Fibroblast of lung (primary cell): ENCODE results near the gene USP20. TPM values are rescaled to one million over a fixed set of nuclear protein-coding genes. Genes with fewer than 3 reads are reported as not detected.
A peak's percentile ranks its signal among the peaks of the same experiment; 100 is the strongest.

Source experiments
- DNase-seq, 2 donors: peaks; one replicate each; pipeline versions ENCODE4 v3.0.0 to v3.0.0-alpha.2; 2010; ENCODE audit warnings: low read depth in 2 of 2
- H2AFZ ChIP-seq: 2 replicates; pipeline ENCODE4 v1.5.1; 2012; ENCODE audit warnings: low read length, control low read depth, inconsistent platforms
- H3K27ac ChIP-seq: 2 replicates; pipeline ENCODE4 v1.5.1; 2011; ENCODE audit warnings: low read length, control low read depth; ENCODE audit not compliant: insufficient read depth
- H3K27me3 ChIP-seq: 2 replicates; pipeline ENCODE4 v1.5.1; 2011; ENCODE audit warnings: mild to moderate bottlenecking, low read length; ENCODE audit not compliant: control insufficient read depth, insufficient read depth
- H3K36me3 ChIP-seq: 2 replicates; pipeline ENCODE4 v1.5.1; 2011; ENCODE audit warnings: low read length; ENCODE audit not compliant: control insufficient read depth, insufficient read depth
- H3K4me1 ChIP-seq: 2 replicates; pipeline ENCODE4 v1.5.1; 2011; ENCODE audit warnings: low read length; ENCODE audit not compliant: control insufficient read depth, insufficient read depth; ENCODE audit errors: extremely low read depth
- H3K4me2 ChIP-seq: 2 replicates; pipeline ENCODE4 v1.5.1; 2011; ENCODE audit warnings: low read length, control low read depth; ENCODE audit not compliant: insufficient read depth; ENCODE audit errors: extremely low read depth
- H3K4me3 ChIP-seq, 4 experiments: fragments of 200-600 bp in 1 of 4; sonication (generic) in 1 of 4; replicated peaks in 1 of 4; 2 replicates each; pipeline ENCODE4 v1.5.1; 2011 to 2016; ENCODE audit warnings: low read length in 4 of 4, low read depth in 3 of 4, mild to moderate bottlenecking in 3 of 4, control low read depth in 2 of 4, inconsistent platforms in 1 of 4, mixed read lengths in 1 of 4; ENCODE audit not compliant: insufficient read depth in 1 of 4; ENCODE audit errors: control extremely low read depth in 1 of 4
- H3K79me2 ChIP-seq: 2 replicates; pipeline ENCODE4 v1.5.1; 2012; ENCODE audit warnings: mild to moderate bottlenecking, low read length, inconsistent platforms; ENCODE audit not compliant: control insufficient read depth, insufficient read depth
- H3K9ac ChIP-seq: 2 replicates; pipeline ENCODE4 v1.5.1; 2011; ENCODE audit warnings: mild to moderate bottlenecking, low read length, control low read depth; ENCODE audit not compliant: insufficient read depth
- H3K9me3 ChIP-seq: 2 replicates; pipeline ENCODE4 v1.5.1; 2012; ENCODE audit warnings: low read depth, low read length; ENCODE audit not compliant: control insufficient read depth, insufficient read depth
- H4K20me1 ChIP-seq: 2 replicates; pipeline ENCODE4 v1.5.1; 2011; ENCODE audit warnings: low read length; ENCODE audit not compliant: control insufficient read depth, insufficient read depth; ENCODE audit errors: extremely low read depth
- EZH2 ChIP-seq: IDR thresholded peaks from 2 replicates; pipeline ENCODE4 v1.5.1; 2012; ENCODE audit warnings: low read length, control low read depth, mild to moderate bottlenecking; ENCODE audit errors: missing control alignments
- polyA plus RNA-seq, 2 donors: library from polyadenylated mRNA; depleted of rRNA in 1 of 2; stranded (reverse) in 1 of 2; unstranded in 1 of 2; fragments of >200 nt; gene quantifications; 2 replicates each; pipeline ENCODE4 v1.2.1, GENCODE V29; 2011 to 2012; ENCODE audit warnings: missing spikeins in 1 of 2
- total RNA-seq: library from RNA; depleted of rRNA; stranded (reverse); fragments of >200 nt; gene quantifications from 2 replicates; pipeline ENCODE4 v1.2.1, GENCODE V29; 2014
- TF ChIP-seq, protein P1 (sequence below), 2 donors: IDR thresholded peaks in 1 of 2; conservative IDR thresholded peaks in 1 of 2; 1 replicate in 1 of 2; 2 replicates in 1 of 2; pipeline ENCODE4 v1.5.1; 2011 to 2012; ENCODE audit warnings: low read length in 2 of 2, control low read depth in 1 of 2, inconsistent platforms in 1 of 2, low read depth in 1 of 2, mild to moderate bottlenecking in 1 of 2

USP20 gene
- total and polyA plus RNA-seq, 2 donors (not counting 1 experiment from before 2014, with no cell fraction given), result 6.7 to 12.9 TPM

- peak overlapping the region; percentile 44 for H2AFZ ChIP-seq
Observed at GRCh38 chr9:129884220-129885017, 49.2 kb downstream of the USP20 start.

GRCh38 chr9:129885018-129885669 is 49.9 kb downstream of the USP20 start:
- Histone ChIP-seq H3K9ac (no peak overlapping the region), H3K9me3 (no peaks in the 10 kb centered on the region), H3K4me2 (peak overlapping the region; percentile 68), H3K27ac (no peak overlapping the region), H3K79me2 (no peaks in the 10 kb centered on the region), H3K4me1 (peaks cover 15% of the 10 kb centered on the region), H3K4me3 (peak overlapping the region in 1 of 4 experiments; percentile 20), H2AFZ (peak overlapping the region; percentile 58), H3K36me3 (peaks cover 10% of the 10 kb centered on the region), H3K27me3 (no peaks in the 10 kb centered on the region), H4K20me1 (no peaks in the 10 kb centered on the region)
- no peak for DNase-seq
- TF ChIP-seq, protein P1, sequence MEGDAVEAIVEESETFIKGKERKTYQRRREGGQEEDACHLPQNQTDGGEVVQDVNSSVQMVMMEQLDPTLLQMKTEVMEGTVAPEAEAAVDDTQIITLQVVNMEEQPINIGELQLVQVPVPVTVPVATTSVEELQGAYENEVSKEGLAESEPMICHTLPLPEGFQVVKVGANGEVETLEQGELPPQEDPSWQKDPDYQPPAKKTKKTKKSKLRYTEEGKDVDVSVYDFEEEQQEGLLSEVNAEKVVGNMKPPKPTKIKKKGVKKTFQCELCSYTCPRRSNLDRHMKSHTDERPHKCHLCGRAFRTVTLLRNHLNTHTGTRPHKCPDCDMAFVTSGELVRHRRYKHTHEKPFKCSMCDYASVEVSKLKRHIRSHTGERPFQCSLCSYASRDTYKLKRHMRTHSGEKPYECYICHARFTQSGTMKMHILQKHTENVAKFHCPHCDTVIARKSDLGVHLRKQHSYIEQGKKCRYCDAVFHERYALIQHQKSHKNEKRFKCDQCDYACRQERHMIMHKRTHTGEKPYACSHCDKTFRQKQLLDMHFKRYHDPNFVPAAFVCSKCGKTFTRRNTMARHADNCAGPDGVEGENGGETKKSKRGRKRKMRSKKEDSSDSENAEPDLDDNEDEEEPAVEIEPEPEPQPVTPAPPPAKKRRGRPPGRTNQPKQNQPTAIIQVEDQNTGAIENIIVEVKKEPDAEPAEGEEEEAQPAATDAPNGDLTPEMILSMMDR (conservative IDR thresholded peaks at IDR 0.05 in 1 of 2, IDR thresholded peaks at IDR 0.05 in 1 of 2; ENCODE audit: low read depth in 1 of 2, low read length in 2 of 2), result no peak
- no peak for TF ChIP-seq EZH2

More at GRCh38 chr9:129884220-129885017, 49.2 kb downstream of the USP20 start:
- no peaks in the 10 kb centered on the region for H3K79me2 ChIP-seq
- TF ChIP-seq, protein P1 (conservative IDR thresholded peaks at IDR 0.05 in 1 of 2, IDR thresholded peaks at IDR 0.05 in 1 of 2; ENCODE audit: low read depth in 1 of 2, low read length in 2 of 2), result no peak
- TF ChIP-seq EZH2, result no peak
- no peak overlapping the region for H3K27ac ChIP-seq
- H3K27me3 ChIP-seq, result no peaks in the 10 kb centered on the region
- H3K36me3 ChIP-seq, result peaks cover 10% of the 10 kb centered on the region
- H3K4me2 ChIP-seq, result peak overlapping the region; percentile 65
- peak overlapping the region; percentile 16 for H3K9ac ChIP-seq
- DNase-seq, result peak; percentile 71 to 77
- no peaks in the 10 kb centered on the region for H4K20me1 ChIP-seq
- peaks cover 15% of the 10 kb centered on the region for H3K4me1 ChIP-seq
- no peaks in the 10 kb centered on the region for H3K9me3 ChIP-seq
- peak overlapping the region in 2 of 4 experiments; percentile 7 to 33 for H3K4me3 ChIP-seq

GRCh38 chr9:129885670-129886106 is 50.4 kb downstream of the USP20 start:
- peak overlapping the region; percentile 68 for H3K4me2 ChIP-seq
- H3K79me2 ChIP-seq, result no peaks in the 10 kb centered on the region
- no peak for TF ChIP-seq EZH2
- TF ChIP-seq, protein P1 (conservative IDR thresholded peaks at IDR 0.05 in 1 of 2, IDR thresholded peaks at IDR 0.05 in 1 of 2; ENCODE audit: low read depth in 1 of 2, low read length in 2 of 2), result peak; percentile 86 to 94
- no peaks in the 10 kb centered on the region for H3K27me3 ChIP-seq
- H3K4me3 ChIP-seq, result peak overlapping the region in 1 of 4 experiments; percentile 35
- H3K4me1 ChIP-seq, result peaks cover 15% of the 10 kb centered on the region
- peak overlapping the region; percentile 58 for H2AFZ ChIP-seq
- H4K20me1 ChIP-seq, result no peaks in the 10 kb centered on the region
- H3K9ac ChIP-seq, result peak overlapping the region; percentile 16
- H3K36me3 ChIP-seq, result peaks cover 8% of the 10 kb centered on the region
- H3K27ac ChIP-seq, result no peak overlapping the region
- H3K9me3 ChIP-seq, result no peaks in the 10 kb centered on the region
- peak; percentile 86 to 93 for DNase-seq
